HFF-Myc (cell line): ENCODE data around the gene CASP5.

Experiments used
- DNase-seq: peaks from one replicate; pipeline ENCODE4 v3.0.0-alpha.2; 2011; ENCODE audit warnings: low read depth; ENCODE audit errors: extremely low read depth
- H3K4me3 ChIP-seq: replicated peaks from 2 replicates; pipeline ENCODE4 v1.5.1; 2011; ENCODE audit warnings: low read depth, mild to moderate bottlenecking, control low read depth, low read length
- CTCF ChIP-seq: IDR thresholded peaks from 2 replicates; pipeline ENCODE4 v1.5.1; 2012; ENCODE audit warnings: mild to moderate bottlenecking, low read depth, low read length, control low read depth; ENCODE audit errors: missing control alignments

The CASP5 gene

GRCh38 chr11:104967534-104968354 is 55.2 kb downstream of the CASP5 start:
- TF ChIP-seq CTCF: no peak
- DNase-seq: no peak
- peak overlapping the region; percentile 36 for H3K4me3 ChIP-seq

DNA sequence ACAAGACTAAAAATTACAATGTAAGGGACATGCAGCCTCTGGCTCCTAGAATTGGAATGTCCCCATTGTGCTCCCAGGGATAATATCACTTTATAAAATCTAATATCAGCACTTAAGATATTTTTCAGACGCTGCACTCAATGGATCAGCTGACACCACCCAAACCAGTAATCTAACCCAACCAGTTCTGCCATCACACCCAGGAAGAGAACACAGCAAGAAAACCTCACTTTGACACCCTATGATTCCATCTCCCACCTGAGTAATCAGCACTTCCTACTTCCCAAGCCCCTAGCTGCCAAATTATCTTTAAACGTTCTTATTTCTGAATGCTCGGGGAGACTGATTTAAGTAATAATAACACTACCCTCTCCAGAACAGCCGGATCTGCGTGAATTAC is 57.2 kb downstream of the CASP5 start:
- no peak overlapping the region for H3K4me3 ChIP-seq
- DNase-seq: no peak
- TF ChIP-seq CTCF: no peak

GRCh38 chr11:104964247-104964646 is 58.7 kb downstream of the CASP5 start:
- TF ChIP-seq CTCF: no peak
- no peak for DNase-seq

GRCh38 chr11:104962852-104963251 is 60.1 kb downstream of the CASP5 start:
- H3K4me3 ChIP-seq: no peak overlapping the region
- no peak for DNase-seq
- TF ChIP-seq CTCF: no peak

More at GRCh38 chr11:104964247-104964646, 58.7 kb downstream of the CASP5 start:
- no peak overlapping the region for H3K4me3 ChIP-seq

DNA sequence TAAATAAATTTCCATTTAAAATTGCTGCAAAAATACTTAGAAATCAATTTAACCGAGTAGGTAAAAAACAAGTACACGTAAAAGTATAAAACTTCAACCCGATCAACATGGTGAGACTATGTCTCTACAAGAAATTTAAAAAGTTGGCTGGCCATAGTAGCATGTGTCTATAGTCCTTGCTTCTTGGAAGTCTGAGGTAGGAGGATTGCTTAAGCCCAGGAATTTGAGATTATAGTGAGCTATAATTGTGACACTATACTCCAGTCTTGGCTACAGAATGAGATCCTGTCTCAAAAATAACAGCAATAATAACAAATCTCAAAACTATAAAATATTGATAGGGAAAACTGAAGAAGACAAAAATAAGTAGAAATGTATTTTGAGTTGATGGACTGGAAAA is 65.7 kb downstream of the CASP5 start:
- no peak for DNase-seq
- H3K4me3 ChIP-seq: no peak overlapping the region
- TF ChIP-seq CTCF: no peak

DNA sequence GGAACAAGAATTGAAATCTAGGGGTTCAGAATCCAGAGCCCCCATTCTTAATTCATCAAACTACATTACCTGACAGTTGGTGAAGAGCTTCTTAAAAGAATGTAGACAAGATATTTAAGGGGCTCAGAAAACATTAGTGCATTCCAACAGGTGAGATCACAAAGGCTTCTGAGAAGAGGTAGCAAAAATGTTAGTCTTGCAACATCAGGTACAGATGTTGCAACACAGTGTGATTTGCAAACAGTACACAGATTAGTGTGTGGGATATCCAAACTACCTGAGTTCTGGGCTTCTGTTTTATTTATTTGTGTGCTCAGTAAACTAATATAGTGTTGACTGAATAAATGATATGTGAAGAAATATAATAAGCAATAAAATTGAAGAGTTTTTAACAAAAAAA is 66.4 kb downstream of the CASP5 start:
- no peak for TF ChIP-seq CTCF
- no peak overlapping the region for H3K4me3 ChIP-seq
- no peak for DNase-seq
